C4-2B (cell line): ENCODE measurements around the gene GMDS.

Experiments used
- ZFX ChIP-seq: fragments of 450-650 bp; IDR thresholded peaks from 2 replicates; pipeline ENCODE4 v1.6.1; 2017
- TF ChIP-seq, protein P1 (sequence below): fragments of 450-650 bp; conservative IDR thresholded peaks from 2 replicates; pipeline ENCODE4 v1.5.1; 2017; ENCODE audit warnings: mild to moderate bottlenecking

- TF ChIP-seq, protein P1, sequence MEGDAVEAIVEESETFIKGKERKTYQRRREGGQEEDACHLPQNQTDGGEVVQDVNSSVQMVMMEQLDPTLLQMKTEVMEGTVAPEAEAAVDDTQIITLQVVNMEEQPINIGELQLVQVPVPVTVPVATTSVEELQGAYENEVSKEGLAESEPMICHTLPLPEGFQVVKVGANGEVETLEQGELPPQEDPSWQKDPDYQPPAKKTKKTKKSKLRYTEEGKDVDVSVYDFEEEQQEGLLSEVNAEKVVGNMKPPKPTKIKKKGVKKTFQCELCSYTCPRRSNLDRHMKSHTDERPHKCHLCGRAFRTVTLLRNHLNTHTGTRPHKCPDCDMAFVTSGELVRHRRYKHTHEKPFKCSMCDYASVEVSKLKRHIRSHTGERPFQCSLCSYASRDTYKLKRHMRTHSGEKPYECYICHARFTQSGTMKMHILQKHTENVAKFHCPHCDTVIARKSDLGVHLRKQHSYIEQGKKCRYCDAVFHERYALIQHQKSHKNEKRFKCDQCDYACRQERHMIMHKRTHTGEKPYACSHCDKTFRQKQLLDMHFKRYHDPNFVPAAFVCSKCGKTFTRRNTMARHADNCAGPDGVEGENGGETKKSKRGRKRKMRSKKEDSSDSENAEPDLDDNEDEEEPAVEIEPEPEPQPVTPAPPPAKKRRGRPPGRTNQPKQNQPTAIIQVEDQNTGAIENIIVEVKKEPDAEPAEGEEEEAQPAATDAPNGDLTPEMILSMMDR = no peak
- no peak for TF ChIP-seq ZFX
Observed at GRCh38 chr6:2129182-2129621, 116.2 kb downstream of the GMDS start.
